ENCODE results near the gene BTBD1.

Gene BTBD1

DNA sequence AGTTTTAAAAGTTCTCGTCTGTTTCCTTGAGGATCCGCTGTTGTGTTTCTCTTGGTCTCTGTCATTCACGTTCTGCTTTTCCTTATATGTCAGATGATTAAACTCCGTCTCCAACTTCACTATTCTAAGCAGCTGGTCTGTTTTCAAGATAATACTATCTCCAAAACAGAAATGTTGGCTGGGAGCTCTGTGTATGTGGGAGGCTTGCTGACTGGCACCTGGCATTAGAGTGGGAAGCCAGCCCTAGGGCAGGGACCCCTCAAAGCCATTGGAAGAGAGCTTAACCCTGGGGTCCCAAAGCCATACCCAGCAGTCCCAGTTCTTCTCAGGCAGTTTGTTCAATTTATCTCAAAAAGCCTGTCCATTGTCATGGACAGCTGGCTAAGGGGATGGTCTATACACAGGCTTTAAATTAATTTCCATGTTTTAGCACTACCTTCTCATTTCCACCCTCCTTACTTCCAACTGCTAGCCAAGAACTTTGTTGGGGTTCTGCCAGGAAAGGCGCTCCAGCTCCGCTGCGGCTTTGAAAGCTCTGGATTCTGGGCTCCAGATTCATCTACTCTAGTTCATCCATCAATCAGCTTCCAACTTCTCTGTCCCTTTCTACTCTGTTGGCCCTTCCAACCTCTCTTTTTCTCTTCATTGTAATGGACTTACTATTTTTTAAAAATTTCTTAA is 9.2 kb downstream of the BTBD1 start (continued):
- TF ChIP-seq, protein P1, sequence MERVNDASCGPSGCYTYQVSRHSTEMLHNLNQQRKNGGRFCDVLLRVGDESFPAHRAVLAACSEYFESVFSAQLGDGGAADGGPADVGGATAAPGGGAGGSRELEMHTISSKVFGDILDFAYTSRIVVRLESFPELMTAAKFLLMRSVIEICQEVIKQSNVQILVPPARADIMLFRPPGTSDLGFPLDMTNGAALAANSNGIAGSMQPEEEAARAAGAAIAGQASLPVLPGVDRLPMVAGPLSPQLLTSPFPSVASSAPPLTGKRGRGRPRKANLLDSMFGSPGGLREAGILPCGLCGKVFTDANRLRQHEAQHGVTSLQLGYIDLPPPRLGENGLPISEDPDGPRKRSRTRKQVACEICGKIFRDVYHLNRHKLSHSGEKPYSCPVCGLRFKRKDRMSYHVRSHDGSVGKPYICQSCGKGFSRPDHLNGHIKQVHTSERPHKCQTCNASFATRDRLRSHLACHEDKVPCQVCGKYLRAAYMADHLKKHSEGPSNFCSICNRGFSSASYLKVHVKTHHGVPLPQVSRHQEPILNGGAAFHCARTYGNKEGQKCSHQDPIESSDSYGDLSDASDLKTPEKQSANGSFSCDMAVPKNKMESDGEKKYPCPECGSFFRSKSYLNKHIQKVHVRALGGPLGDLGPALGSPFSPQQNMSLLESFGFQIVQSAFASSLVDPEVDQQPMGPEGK (CRISPR knock-in tag; IDR thresholded peaks at IDR 0.05; ENCODE audit: borderline replicate concordance) = no peak

DNA sequence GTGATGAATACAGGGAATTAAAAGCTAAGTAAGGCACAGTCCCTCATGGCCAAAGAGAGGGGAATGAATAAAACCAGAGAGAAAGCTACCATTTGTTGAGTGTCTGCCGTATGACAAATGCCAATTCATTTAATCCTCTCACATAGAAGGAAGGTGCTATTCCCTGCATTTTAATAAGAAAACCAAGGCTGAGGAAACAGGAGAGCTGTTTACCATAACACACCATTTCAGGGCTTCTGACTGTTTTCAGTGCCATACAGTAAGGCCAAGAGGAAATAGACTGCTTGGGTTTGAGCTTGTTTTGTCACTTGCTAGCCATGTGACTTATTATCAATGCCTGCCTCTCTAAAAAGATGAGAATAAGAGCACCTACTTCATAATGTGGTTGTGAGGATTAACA is 10.1 kb downstream of the BTBD1 start:
- no peak for TF ChIP-seq ARNTL (CRISPR knock-in tag; IDR thresholded peaks at IDR 0.05; ENCODE audit: borderline replicate concordance, low read depth)
- no peak for TF ChIP-seq TCF4 (CRISPR knock-in tag; IDR thresholded peaks at IDR 0.05; ENCODE audit: borderline replicate concordance)
- TF ChIP-seq ZNF70 (CRISPR knock-in tag; IDR thresholded peaks at IDR 0.05) = no peak
- no peak for TF ChIP-seq ZNF565 (CRISPR knock-in tag; conservative IDR thresholded peaks at IDR 0.05; ENCODE audit: low read depth)
- TF ChIP-seq, protein P2, sequence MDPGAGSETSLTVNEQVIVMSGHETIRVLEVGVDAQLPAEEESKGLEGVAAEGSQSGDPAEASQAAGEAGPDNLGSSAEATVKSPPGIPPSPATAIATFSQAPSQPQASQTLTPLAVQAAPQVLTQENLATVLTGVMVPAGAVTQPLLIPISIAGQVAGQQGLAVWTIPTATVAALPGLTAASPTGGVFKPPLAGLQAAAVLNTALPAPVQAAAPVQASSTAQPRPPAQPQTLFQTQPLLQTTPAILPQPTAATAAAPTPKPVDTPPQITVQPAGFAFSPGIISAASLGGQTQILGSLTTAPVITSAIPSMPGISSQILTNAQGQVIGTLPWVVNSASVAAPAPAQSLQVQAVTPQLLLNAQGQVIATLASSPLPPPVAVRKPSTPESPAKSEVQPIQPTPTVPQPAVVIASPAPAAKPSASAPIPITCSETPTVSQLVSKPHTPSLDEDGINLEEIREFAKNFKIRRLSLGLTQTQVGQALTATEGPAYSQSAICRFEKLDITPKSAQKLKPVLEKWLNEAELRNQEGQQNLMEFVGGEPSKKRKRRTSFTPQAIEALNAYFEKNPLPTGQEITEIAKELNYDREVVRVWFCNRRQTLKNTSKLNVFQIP (CRISPR knock-in tag; IDR thresholded peaks at IDR 0.05; ENCODE audit: borderline replicate concordance, low read depth) = no peak
- TF ChIP-seq, protein P1 (CRISPR knock-in tag; IDR thresholded peaks at IDR 0.05; ENCODE audit: borderline replicate concordance) = no peak
- TF ChIP-seq, protein P3, sequence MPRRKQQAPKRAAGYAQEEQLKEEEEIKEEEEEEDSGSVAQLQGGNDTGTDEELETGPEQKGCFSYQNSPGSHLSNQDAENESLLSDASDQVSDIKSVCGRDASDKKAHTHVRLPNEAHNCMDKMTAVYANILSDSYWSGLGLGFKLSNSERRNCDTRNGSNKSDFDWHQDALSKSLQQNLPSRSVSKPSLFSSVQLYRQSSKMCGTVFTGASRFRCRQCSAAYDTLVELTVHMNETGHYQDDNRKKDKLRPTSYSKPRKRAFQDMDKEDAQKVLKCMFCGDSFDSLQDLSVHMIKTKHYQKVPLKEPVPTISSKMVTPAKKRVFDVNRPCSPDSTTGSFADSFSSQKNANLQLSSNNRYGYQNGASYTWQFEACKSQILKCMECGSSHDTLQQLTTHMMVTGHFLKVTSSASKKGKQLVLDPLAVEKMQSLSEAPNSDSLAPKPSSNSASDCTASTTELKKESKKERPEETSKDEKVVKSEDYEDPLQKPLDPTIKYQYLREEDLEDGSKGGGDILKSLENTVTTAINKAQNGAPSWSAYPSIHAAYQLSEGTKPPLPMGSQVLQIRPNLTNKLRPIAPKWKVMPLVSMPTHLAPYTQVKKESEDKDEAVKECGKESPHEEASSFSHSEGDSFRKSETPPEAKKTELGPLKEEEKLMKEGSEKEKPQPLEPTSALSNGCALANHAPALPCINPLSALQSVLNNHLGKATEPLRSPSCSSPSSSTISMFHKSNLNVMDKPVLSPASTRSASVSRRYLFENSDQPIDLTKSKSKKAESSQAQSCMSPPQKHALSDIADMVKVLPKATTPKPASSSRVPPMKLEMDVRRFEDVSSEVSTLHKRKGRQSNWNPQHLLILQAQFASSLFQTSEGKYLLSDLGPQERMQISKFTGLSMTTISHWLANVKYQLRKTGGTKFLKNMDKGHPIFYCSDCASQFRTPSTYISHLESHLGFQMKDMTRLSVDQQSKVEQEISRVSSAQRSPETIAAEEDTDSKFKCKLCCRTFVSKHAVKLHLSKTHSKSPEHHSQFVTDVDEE (CRISPR knock-in tag; IDR thresholded peaks at IDR 0.05) = no peak
- TF ChIP-seq GLIS3 (CRISPR knock-in tag; IDR thresholded peaks at IDR 0.05) = no peak
- no peak for TF ChIP-seq TOX (CRISPR knock-in tag; IDR thresholded peaks at IDR 0.05; ENCODE audit: borderline replicate concordance)
- TF ChIP-seq ZC3H10 (CRISPR knock-in tag; IDR thresholded peaks at IDR 0.05) = no peak
- TF ChIP-seq, protein P4, sequence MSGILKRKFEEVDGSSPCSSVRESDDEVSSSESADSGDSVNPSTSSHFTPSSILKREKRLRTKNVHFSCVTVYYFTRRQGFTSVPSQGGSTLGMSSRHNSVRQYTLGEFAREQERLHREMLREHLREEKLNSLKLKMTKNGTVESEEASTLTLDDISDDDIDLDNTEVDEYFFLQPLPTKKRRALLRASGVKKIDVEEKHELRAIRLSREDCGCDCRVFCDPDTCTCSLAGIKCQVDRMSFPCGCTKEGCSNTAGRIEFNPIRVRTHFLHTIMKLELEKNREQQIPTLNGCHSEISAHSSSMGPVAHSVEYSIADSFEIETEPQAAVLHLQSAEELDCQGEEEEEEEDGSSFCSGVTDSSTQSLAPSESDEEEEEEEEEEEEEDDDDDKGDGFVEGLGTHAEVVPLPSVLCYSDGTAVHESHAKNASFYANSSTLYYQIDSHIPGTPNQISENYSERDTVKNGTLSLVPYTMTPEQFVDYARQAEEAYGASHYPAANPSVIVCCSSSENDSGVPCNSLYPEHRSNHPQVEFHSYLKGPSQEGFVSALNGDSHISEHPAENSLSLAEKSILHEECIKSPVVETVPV (CRISPR knock-in tag; IDR thresholded peaks at IDR 0.05) = no peak
- TF ChIP-seq, protein P5, sequence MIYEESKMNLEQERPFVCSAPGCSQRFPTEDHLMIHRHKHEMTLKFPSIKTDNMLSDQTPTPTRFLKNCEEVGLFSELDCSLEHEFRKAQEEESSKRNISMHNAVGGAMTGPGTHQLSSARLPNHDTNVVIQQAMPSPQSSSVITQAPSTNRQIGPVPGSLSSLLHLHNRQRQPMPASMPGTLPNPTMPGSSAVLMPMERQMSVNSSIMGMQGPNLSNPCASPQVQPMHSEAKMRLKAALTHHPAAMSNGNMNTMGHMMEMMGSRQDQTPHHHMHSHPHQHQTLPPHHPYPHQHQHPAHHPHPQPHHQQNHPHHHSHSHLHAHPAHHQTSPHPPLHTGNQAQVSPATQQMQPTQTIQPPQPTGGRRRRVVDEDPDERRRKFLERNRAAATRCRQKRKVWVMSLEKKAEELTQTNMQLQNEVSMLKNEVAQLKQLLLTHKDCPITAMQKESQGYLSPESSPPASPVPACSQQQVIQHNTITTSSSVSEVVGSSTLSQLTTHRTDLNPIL (CRISPR knock-in tag; IDR thresholded peaks at IDR 0.05; ENCODE audit: low read depth) = no peak
- TF ChIP-seq ZFP30 (CRISPR knock-in tag; IDR thresholded peaks at IDR 0.05) = no peak
- no peak for ATAC-seq

DNA sequence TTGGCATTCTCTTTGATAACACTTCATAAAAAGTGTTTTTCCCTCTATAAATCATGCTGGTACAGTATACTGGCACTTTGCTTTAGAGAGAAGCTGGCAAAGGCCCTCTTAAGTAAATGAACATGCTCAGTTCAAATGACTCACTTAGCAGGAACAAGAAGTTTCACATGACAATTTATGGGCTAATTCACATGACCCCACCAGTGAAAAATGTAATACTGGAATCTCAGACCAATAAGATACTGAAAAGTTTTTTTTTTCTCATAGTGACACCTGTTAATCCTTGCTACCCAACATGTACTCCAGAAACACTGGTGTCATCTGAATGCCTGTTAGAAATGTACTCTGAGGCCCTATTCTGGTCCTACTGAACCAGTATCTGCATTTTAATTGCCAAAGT is 13.9 kb downstream of the BTBD1 start:
- ATAC-seq = peak; percentile 37; the same call in 2 of the 3 replicates
- TF ChIP-seq, protein P3 (CRISPR knock-in tag; IDR thresholded peaks at IDR 0.05) = no peak
- no peak for TF ChIP-seq ARNTL (CRISPR knock-in tag; IDR thresholded peaks at IDR 0.05; ENCODE audit: borderline replicate concordance, low read depth)
- no peak for TF ChIP-seq ZC3H10 (CRISPR knock-in tag; IDR thresholded peaks at IDR 0.05)
- TF ChIP-seq, protein P5 (CRISPR knock-in tag; IDR thresholded peaks at IDR 0.05; ENCODE audit: low read depth) = 0 out of 2 replicates have a peak, but pooled peaks have one; percentile 38
- TF ChIP-seq TOX (CRISPR knock-in tag; IDR thresholded peaks at IDR 0.05; ENCODE audit: borderline replicate concordance) = no peak
- TF ChIP-seq ISL1 (CRISPR knock-in tag; IDR thresholded peaks at IDR 0.05) = peak; percentile 35; the same call in 1 of the 2 replicates
- TF ChIP-seq, protein P4 (CRISPR knock-in tag; IDR thresholded peaks at IDR 0.05) = no peak
- TF ChIP-seq OSR1 (CRISPR knock-in tag; IDR thresholded peaks at IDR 0.05) = no peak
- TF ChIP-seq ESRRG (CRISPR knock-in tag; IDR thresholded peaks at IDR 0.05) = no peak
- no peak for TF ChIP-seq RARB (CRISPR knock-in tag; IDR thresholded peaks at IDR 0.05)
- no peak for TF ChIP-seq BACH2 (CRISPR knock-in tag; IDR thresholded peaks at IDR 0.05; ENCODE audit: borderline replicate concordance)

All from SK-N-SH treated with all-trans-retinoic acid at 6 μM for 48 hours (cell line).